Naive thymus-derived CD4-positive, alpha-beta T cell (primary cell): Measurements from ENCODE around the gene HELZ. TPM values are rescaled to one million over a fixed set of nuclear protein-coding genes. Genes with fewer than 3 reads are reported as not detected.
"Not testable (repeated sequence)": the region's sequence is repeated elsewhere in the genome, so short reads cannot be mapped to it uniquely, and the experiment has no call there.

Source experiments
- ATAC-seq: fragments of 150-1000 bp; cut with Tn5 transposase; 2 replicates; pipeline ENCODE4 v1.10.0; 2021; ENCODE audit warnings: mild to moderate bottlenecking, moderate library complexity
- CTCF ChIA-PET: fragments of 350-600 bp; sonication (Branson Sonifier 250); formaldehyde crosslinking; loops from one replicate; lab custom pipeline; 2021; ENCODE audit warnings: antibody characterized with exemption; lab: Charles Lee
- POLR2A ChIA-PET: fragments of 350-600 bp; sonication (Branson Sonifier 250); formaldehyde crosslinking; loops from one replicate; lab custom pipeline; 2021; ENCODE audit warnings: antibody characterized with exemption, inconsistent platforms; lab: Charles Lee
- DNase-seq, 9 donors: peaks; one replicate each; pipeline versions ENCODE4 v3.0.0 to v3.0.0-alpha.2; 2020 to 2022; ENCODE audit warnings: mixed read lengths in 1 of 9
- H3K27ac ChIP-seq: one replicate; pipeline ENCODE4 v1.7.0; 2013; ENCODE audit warnings: mild to moderate bottlenecking, low read depth, low read length, moderate library complexity
- H3K27me3 ChIP-seq, 2 donors: one replicate each; pipeline ENCODE4 v1.7.0; 2013; ENCODE audit warnings: low read length in 2 of 2, mild to moderate bottlenecking in 2 of 2, moderate library complexity in 2 of 2; ENCODE audit not compliant: control insufficient read depth in 2 of 2, insufficient read depth in 2 of 2
- H3K36me3 ChIP-seq, 3 experiments: 1 replicate in 2 of 3; 2 replicates in 1 of 3; pipeline ENCODE4 v1.7.0; 2013; ENCODE audit warnings: low read length in 3 of 3, mild to moderate bottlenecking in 3 of 3, moderate library complexity in 1 of 3; ENCODE audit not compliant: insufficient read depth in 3 of 3, control insufficient read depth in 2 of 3
- H3K4me1 ChIP-seq, 2 donors: one replicate each; pipeline ENCODE4 v1.7.0; 2013; ENCODE audit warnings: low read length in 2 of 2, mild to moderate bottlenecking in 2 of 2, moderate library complexity in 1 of 2; ENCODE audit not compliant: control insufficient read depth in 2 of 2, insufficient read depth in 2 of 2
- H3K4me3 ChIP-seq: 2 replicates; pipeline ENCODE4 v1.7.0; 2013; ENCODE audit warnings: mild to moderate bottlenecking, low read length
- H3K9me3 ChIP-seq, 3 experiments: 1 replicate in 2 of 3; 2 replicates in 1 of 3; pipeline ENCODE4 v1.7.0; 2013; ENCODE audit warnings: low read length in 3 of 3; ENCODE audit not compliant: control insufficient read depth in 2 of 3
- H3K27ac Mint-ChIP-seq, 9 donors: one replicate each; pipeline ENCODE4 v1.8.0; 2020 to 2022; ENCODE audit warnings: mixed read lengths in 9 of 9, mild to moderate bottlenecking in 8 of 9, moderate library complexity in 5 of 9, inconsistent platforms in 2 of 9
- H3K27me3 Mint-ChIP-seq, 5 donors: one replicate each; pipeline ENCODE4 v1.8.0; 2021 to 2022; ENCODE audit warnings: mixed read lengths in 5 of 5, mild to moderate bottlenecking in 1 of 5
- H3K36me3 Mint-ChIP-seq, 5 donors: one replicate each; pipeline ENCODE4 v1.8.0; 2020 to 2022; ENCODE audit warnings: mixed read lengths in 5 of 5, mild to moderate bottlenecking in 3 of 5, inconsistent platforms in 1 of 5
- H3K4me1 Mint-ChIP-seq, 7 donors: one replicate each; pipeline ENCODE4 v1.8.0; 2020 to 2022; ENCODE audit warnings: mixed read lengths in 7 of 7, mild to moderate bottlenecking in 3 of 7, inconsistent platforms in 1 of 7
- H3K4me3 Mint-ChIP-seq, 10 donors: one replicate each; pipeline ENCODE4 v1.8.0; 2020 to 2022; ENCODE audit warnings: mild to moderate bottlenecking in 10 of 10, mixed read lengths in 10 of 10, moderate library complexity in 6 of 10, inconsistent platforms in 2 of 10
- H3K9me3 Mint-ChIP-seq, 11 donors: one replicate each; pipeline ENCODE4 v1.8.0; 2020 to 2022; ENCODE audit warnings: mixed read lengths in 11 of 11, mild to moderate bottlenecking in 4 of 11, inconsistent platforms in 1 of 11, moderate library complexity in 1 of 11
- intact Hi-C, 2 donors: fragments of 100-400 bp; cut with micrococcal nuclease; formaldehyde crosslinking; loops; one replicate each; pipeline ENCODE4 v1.15.1; 2023
- polyA plus RNA-seq, 2 donors: library from polyadenylated mRNA; unstranded; fragments of 300-500 nt; fragmentation: Illumina TruSeq; gene quantifications; one replicate each; pipeline ENCODE4 v1.2.3, GENCODE V29; 2021
- total RNA-seq, 6 experiments: library from RNA in 5 of 6; stranded (reverse) in 5 of 6; gene quantifications; 1 replicate in 5 of 6; 2 replicates in 1 of 6; pipeline ENCODE4 v1.2.3 and lab custom pipeline; 2021 to 2026

The HELZ gene
- total and polyA plus RNA-seq, 7 experiments from 2014 or later, result 44.8 to 114 (median 83.2) TPM

GRCh38 chr17:67278363-67278762 is 33.4 kb upstream of the HELZ start:
- DNase-seq, result no peak
- no peak for ATAC-seq
- Mint-ChIP-seq H3K36me3 (no peaks in the 10 kb centered on the region), H3K4me3 (no peak overlapping the region), H3K27me3 (no peaks in the 10 kb centered on the region), H3K4me1 (no peaks in the 10 kb centered on the region), H3K9me3 (no peaks in the 10 kb centered on the region), H3K27ac (no peak overlapping the region)
- Histone ChIP-seq H3K4me3 (no peak overlapping the region), H3K27me3 (no peaks in the 10 kb centered on the region), H3K36me3 (no peaks in the 10 kb centered on the region), H3K27ac (no peak overlapping the region), H3K4me1 (no peaks in the 10 kb centered on the region), H3K9me3 (no peaks in the 10 kb centered on the region)
- CTCF ChIA-PET, result interaction anchor here (0.7 kb wide), 1 partner anchor 793 kb away, joined by 3 read pairs; no protein-coding TSS in a partner anchor
- intact Hi-C loops, result no loop called here
- POLR2A ChIA-PET, result no interaction called here

- no peaks in the 10 kb centered on the region for H3K36me3 Mint-ChIP-seq
- H3K27me3 Mint-ChIP-seq, result no peaks in the 10 kb centered on the region
- ATAC-seq, result no peak
- no peaks in the 10 kb centered on the region for H3K4me1 Mint-ChIP-seq
- ChIA-PET POLR2A (no interaction called here), CTCF (no interaction called here)
- intact Hi-C loops, result no loop called here
- no peak overlapping the region for H3K27ac Mint-ChIP-seq
- H3K27ac ChIP-seq, result no peak overlapping the region
- H3K36me3 ChIP-seq, result no peaks in the 10 kb centered on the region
- H3K9me3 ChIP-seq, result no peaks in the 10 kb centered on the region
- no peaks in the 10 kb centered on the region for H3K4me1 ChIP-seq
- no peaks in the 10 kb centered on the region for H3K27me3 ChIP-seq
- H3K9me3 Mint-ChIP-seq, result no peaks in the 10 kb centered on the region
- no peak overlapping the region for H3K4me3 ChIP-seq
- H3K4me3 Mint-ChIP-seq, result no peak overlapping the region
- no peak for DNase-seq
These were observed 31.1 kb upstream of the HELZ start for GRCh38 chr17:67276075-67276474.

GRCh38 chr17:67274466-67274865 is 29.5 kb upstream of the HELZ start:
- no peaks in the 10 kb centered on the region for H3K36me3 Mint-ChIP-seq
- CTCF ChIA-PET, result no interaction called here

GRCh38 chr17:67273900-67274299 is 28.9 kb upstream of the HELZ start:
- POLR2A ChIA-PET, result no interaction called here
- CTCF ChIA-PET, result no interaction called here
- H3K9me3 Mint-ChIP-seq, result no peaks in the 10 kb centered on the region

More at GRCh38 chr17:67274466-67274865, 29.5 kb upstream of the HELZ start:
- Histone ChIP-seq H3K4me1 (no peaks in the 10 kb centered on the region), H3K27ac (no peak overlapping the region), H3K9me3 (no peaks in the 10 kb centered on the region), H3K27me3 (no peaks in the 10 kb centered on the region), H3K4me3 (no peak overlapping the region), H3K36me3 (no peaks in the 10 kb centered on the region)
- H3K4me3 Mint-ChIP-seq, result no peak overlapping the region
- H3K27ac Mint-ChIP-seq, result no peak overlapping the region
- H3K4me1 Mint-ChIP-seq, result no peaks in the 10 kb centered on the region
- ATAC-seq, result no peak
- no peak for DNase-seq
- no peaks in the 10 kb centered on the region for H3K9me3 Mint-ChIP-seq
- no peaks in the 10 kb centered on the region for H3K27me3 Mint-ChIP-seq
- intact Hi-C loops, result no loop called here
- POLR2A ChIA-PET, result no interaction called here

GRCh38 chr17:67272312-67273047 is 27.5 kb upstream of the HELZ start:
- Histone ChIP-seq H3K27me3 (no peaks in the 10 kb centered on the region), H3K36me3 (no peaks in the 10 kb centered on the region), H3K27ac (no peak overlapping the region), H3K9me3 (no peaks in the 10 kb centered on the region), H3K4me3 (no peak overlapping the region), H3K4me1 (no peaks in the 10 kb centered on the region)
- ATAC-seq (no peak), DNase-seq (no peak)
- CTCF ChIA-PET, result no interaction called here
- POLR2A ChIA-PET, result no interaction called here
- Mint-ChIP-seq H3K4me1 (no peaks in the 10 kb centered on the region), H3K27me3 (no peaks in the 10 kb centered on the region), H3K27ac (no peak overlapping the region), H3K36me3 (no peaks in the 10 kb centered on the region), H3K4me3 (no peak overlapping the region), H3K9me3 (no peaks in the 10 kb centered on the region)
- intact Hi-C loops, result no loop called here

More at GRCh38 chr17:67273900-67274299, 28.9 kb upstream of the HELZ start:
- Histone ChIP-seq H3K36me3 (no peaks in the 10 kb centered on the region), H3K4me1 (no peaks in the 10 kb centered on the region), H3K9me3 (no peaks in the 10 kb centered on the region), H3K4me3 (no peak overlapping the region), H3K27me3 (no peaks in the 10 kb centered on the region), H3K27ac (no peak overlapping the region)
- H3K27ac Mint-ChIP-seq, result no peak overlapping the region
- H3K36me3 Mint-ChIP-seq, result no peaks in the 10 kb centered on the region
- H3K4me1 Mint-ChIP-seq, result no peaks in the 10 kb centered on the region
- intact Hi-C loops, result no loop called here
- no peaks in the 10 kb centered on the region for H3K27me3 Mint-ChIP-seq
- ATAC-seq (no peak), DNase-seq (no peak)
- no peak overlapping the region for H3K4me3 Mint-ChIP-seq

GRCh38 chr17:67271187-67271586 is 26.2 kb upstream of the HELZ start:
- H3K4me3 ChIP-seq, H3K27ac ChIP-seq, POLR2A ChIA-PET, H3K27ac Mint-ChIP-seq, H3K4me3 Mint-ChIP-seq, CTCF ChIA-PET, H3K4me1 Mint-ChIP-seq, H3K9me3 ChIP-seq, intact Hi-C loops, DNase-seq, H3K9me3 Mint-ChIP-seq, H3K27me3 ChIP-seq, H3K27me3 Mint-ChIP-seq, ATAC-seq, H3K36me3 Mint-ChIP-seq, H3K36me3 ChIP-seq, H3K4me1 ChIP-seq: not testable (repeated sequence)

- CTCF ChIA-PET, result no interaction called here
- Mint-ChIP-seq H3K4me3 (no peak overlapping the region), H3K27me3 (no peaks in the 10 kb centered on the region), H3K4me1 (no peaks in the 10 kb centered on the region), H3K9me3 (no peaks in the 10 kb centered on the region), H3K27ac (peak overlapping the region in 1 of 9 donors; percentile 59), H3K36me3 (no peaks in the 10 kb centered on the region)
- no peaks in the 10 kb centered on the region for H3K27me3 ChIP-seq
- H3K9me3 ChIP-seq, result no peaks in the 10 kb centered on the region
- H3K27ac ChIP-seq, result no peak overlapping the region
- H3K4me3 ChIP-seq, result no peak overlapping the region
- ATAC-seq, result no peak
- H3K36me3 ChIP-seq, result no peaks in the 10 kb centered on the region
- DNase-seq, result no peak
- intact Hi-C loops, result no loop called here
- no peaks in the 10 kb centered on the region for H3K4me1 ChIP-seq
- POLR2A ChIA-PET, result no interaction called here
These were observed 25.4 kb upstream of the HELZ start for GRCh38 chr17:67270416-67270815.
